NCI-H82 (cell line): ENCODE measurements around the gene OR2T1.
"Not testable (repeated sequence)": the region's sequence is repeated elsewhere in the genome, so short reads cannot be mapped to it uniquely, and the experiment has no call there.

Experiments used
- DNase-seq: peaks from one replicate; lab custom pipeline; 2025; lab: John Stamatoyannopoulos, UW

The OR2T1 gene

GRCh38 chr1:248436303-248436702 lies 33.5 kb downstream of the OR2T1 start:
- DNase-seq, result not testable (repeated sequence)

- DNase-seq, result not testable (repeated sequence)
Observed at GRCh38 chr1:248438668-248439067, 35.8 kb downstream of the OR2T1 start.

- not testable (repeated sequence) for DNase-seq
Observed at GRCh38 chr1:248439283-248439682, 36.4 kb downstream of the OR2T1 start.

- not testable (repeated sequence) for DNase-seq
Observed at GRCh38 chr1:248442500-248443277, 39.8 kb downstream of the OR2T1 start.

- not testable (repeated sequence) for DNase-seq
Observed at GRCh38 chr1:248444603-248445002, 41.8 kb downstream of the OR2T1 start.

- not testable (repeated sequence) for DNase-seq
Observed at GRCh38 chr1:248445399-248445798, 42.6 kb downstream of the OR2T1 start, which contains the start of gene OR2T2. Gene OR2T2, plus strand, starts transcription at chr1:248445637. Its CDS starts 7,161 bp downstream, at chr1:248452798.

- not testable (repeated sequence) for DNase-seq
Observed at GRCh38 chr1:248448409-248449074, 45.7 kb downstream of the OR2T1 start.

GRCh38 chr1:248449821-248450465 lies 47.1 kb downstream of the OR2T1 start:
- DNase-seq, result not testable (repeated sequence)

- DNase-seq, result not testable (repeated sequence)
Observed at GRCh38 chr1:248450466-248451145, 47.8 kb downstream of the OR2T1 start.

GRCh38 chr1:248453619-248454018 lies 50.8 kb downstream of the OR2T1 start:
- DNase-seq, result not testable (repeated sequence)

- DNase-seq, result not testable (repeated sequence)
Observed at GRCh38 chr1:248455045-248455444, 52.2 kb downstream of the OR2T1 start.

- DNase-seq, result not testable (repeated sequence)
Observed at GRCh38 chr1:248456635-248457034, 53.8 kb downstream of the OR2T1 start.
